Keratinocyte (primary cell): ENCODE data around the gene POFUT2. TPM values are rescaled to one million over a fixed set of nuclear protein-coding genes. Genes with fewer than 3 reads are reported as not detected.

Source experiments
- DNase-seq: peaks from one replicate; pipeline ENCODE4 v3.0.0-alpha.2; 2011; ENCODE audit warnings: low read depth, missing footprints, low spot score
- FAIRE-seq: peaks from 2 replicates; lab custom pipeline; 2011; peaks lifted over from hg19 to GRCh38; lab: Jason Lieb, UNC
- H2AFZ ChIP-seq: 2 replicates; pipeline ENCODE4 v1.6.0; 2012; ENCODE audit warnings: low read length, control low read depth, inconsistent platforms; ENCODE audit not compliant: control insufficient read depth
- H3K27ac ChIP-seq: 2 replicates; pipeline ENCODE4 v1.5.1; 2011; ENCODE audit warnings: low read length; ENCODE audit not compliant: control insufficient read depth, insufficient read depth
- H3K27me3 ChIP-seq: 3 replicates; pipeline ENCODE4 v1.6.0; 2011; ENCODE audit warnings: low read length; ENCODE audit not compliant: control insufficient read depth, insufficient read depth; ENCODE audit errors: extremely low read depth
- H3K36me3 ChIP-seq, 2 experiments: 2 replicates in 1 of 2; 3 replicates in 1 of 2; pipeline ENCODE4 v1.5.1; 2011; ENCODE audit warnings: low read length in 2 of 2, mild to moderate bottlenecking in 1 of 2; ENCODE audit not compliant: control insufficient read depth in 2 of 2, insufficient read depth in 2 of 2; ENCODE audit errors: extremely low read depth in 1 of 2
- H3K4me1 ChIP-seq: 3 replicates; pipeline ENCODE4 v1.5.1; 2011; ENCODE audit warnings: low read length; ENCODE audit not compliant: control insufficient read depth, insufficient read depth; ENCODE audit errors: extremely low read depth
- H3K4me2 ChIP-seq: 3 replicates; pipeline ENCODE4 v1.6.0; 2011; ENCODE audit warnings: low read depth, low read length; ENCODE audit not compliant: control insufficient read depth, insufficient read depth; ENCODE audit errors: extremely low read depth
- H3K4me3 ChIP-seq, 3 experiments: fragments of 200-600 bp in 1 of 3; sonication (generic) in 1 of 3; 2 replicates in 2 of 3; 3 replicates in 1 of 3; pipeline ENCODE4 v1.5.1; 2011 to 2016; ENCODE audit warnings: low read length in 3 of 3, mild to moderate bottlenecking in 3 of 3, control low read depth in 2 of 3, inconsistent platforms in 1 of 3, low read depth in 1 of 3, mixed read lengths in 1 of 3, mixed run types in 1 of 3, moderate library complexity in 1 of 3; ENCODE audit not compliant: control insufficient read depth in 2 of 3, insufficient read depth in 2 of 3; ENCODE audit errors: extremely low read depth in 1 of 3
- H3K79me2 ChIP-seq: 2 replicates; pipeline ENCODE4 v1.6.0; 2012; ENCODE audit warnings: low read length; ENCODE audit not compliant: control insufficient read depth, insufficient read depth
- H3K9ac ChIP-seq: 3 replicates; pipeline ENCODE4 v1.6.0; 2011; ENCODE audit warnings: low read length; ENCODE audit not compliant: control insufficient read depth, insufficient read depth; ENCODE audit errors: extremely low read depth
- H3K9me1 ChIP-seq: 3 replicates; pipeline ENCODE4 v1.6.0; 2011; ENCODE audit warnings: low read length; ENCODE audit not compliant: control insufficient read depth, insufficient read depth; ENCODE audit errors: extremely low read depth
- H3K9me3 ChIP-seq: 2 replicates; pipeline ENCODE4 v1.5.1; 2012; ENCODE audit warnings: low read depth, low read length; ENCODE audit not compliant: control insufficient read depth
- H4K20me1 ChIP-seq: 3 replicates; pipeline ENCODE4 v1.6.0; 2011; ENCODE audit warnings: low read length; ENCODE audit not compliant: control insufficient read depth, insufficient read depth; ENCODE audit errors: extremely low read depth
- CTCF ChIP-seq, 3 experiments: IDR thresholded peaks in 1 of 3; conservative IDR thresholded peaks in 1 of 3; optimal IDR thresholded peaks in 1 of 3; 2 replicates in 2 of 3; 3 replicates in 1 of 3; pipeline versions ENCODE3 to v1.5.1; 2011; ENCODE audit warnings: low read length in 3 of 3, mild to moderate bottlenecking in 3 of 3, moderate library complexity in 2 of 3, control low read depth in 1 of 3, inconsistent platforms in 1 of 3; ENCODE audit not compliant: insufficient read depth in 2 of 3; ENCODE audit errors: extremely low read depth in 1 of 3
- EZH2 ChIP-seq: IDR thresholded peaks from one replicate; pipeline ENCODE4 v1.6.1; 2012; ENCODE audit warnings: inconsistent platforms, mild to moderate bottlenecking, low read length, moderate library complexity
- dilution Hi-C: fragments of 300-500 bp; cut with MboI; formaldehyde crosslinking; loops from one replicate; pipeline ENCODE4 v1.7.0; 2020; ENCODE audit warnings: low sequenced_read_pairs; ENCODE audit not compliant: extremely low pct_ligation_motif_present
- polyA plus RNA-seq, 5 experiments: library from polyadenylated mRNA; depleted of rRNA in 3 of 5; stranded (reverse) in 3 of 5; stranded (forward) in 1 of 5; unstranded in 1 of 5; fragments of >200 nt; gene quantifications; 1 replicate in 1 of 5; 2 replicates in 3 of 5; 3 replicates in 1 of 5; pipeline versions ENCODE4 v1.2.1 to v1.2.3, GENCODE V29; 2011 to 2012; ENCODE audit warnings: missing spikeins in 2 of 5, low read depth in 1 of 5, low replicate concordance in 1 of 5

POFUT2 gene
- polyA plus RNA-seq, 1 donor (not counting 4 experiments of a cell fraction or from before 2014, with no cell fraction given), result 8.8 TPM

GRCh38 chr21:45219517-45219916 is 68.2 kb downstream of the POFUT2 start:
- H3K4me1 ChIP-seq, result peaks cover 4% of the 10 kb centered on the region
- FAIRE-seq (no peak), DNase-seq (no peak)
- H3K9ac ChIP-seq, result no peak overlapping the region
- H2AFZ ChIP-seq, result no peak overlapping the region
- no peaks in the 10 kb centered on the region for H3K9me1 ChIP-seq
- H3K79me2 ChIP-seq, result no peaks in the 10 kb centered on the region
- TF ChIP-seq EZH2 (no peak), CTCF (optimal IDR thresholded peaks at IDR 0.05 in 1 of 3, IDR thresholded peaks at IDR 0.05 in 1 of 3, conservative IDR thresholded peaks at IDR 0.05 in 1 of 3; ENCODE audit: extremely low read depth in 1 of 3, insufficient read depth in 2 of 3, low read length in 3 of 3) (no peak)
- H3K9me3 ChIP-seq, result no peaks in the 10 kb centered on the region
- no peak overlapping the region for H3K27ac ChIP-seq
- no peaks in the 10 kb centered on the region for H4K20me1 ChIP-seq
- H3K36me3 ChIP-seq, result peaks cover 3 to 9% of the 10 kb centered on the region in 2 experiments
- no peak overlapping the region for H3K4me3 ChIP-seq
- dilution Hi-C loops, result no loop called here
- no peak overlapping the region for H3K4me2 ChIP-seq
- H3K27me3 ChIP-seq, result no peaks in the 10 kb centered on the region

GRCh38 chr21:45217010-45217409 is 70.7 kb downstream of the POFUT2 start:
- Histone ChIP-seq H3K27ac (no peak overlapping the region), H3K4me2 (no peak overlapping the region), H4K20me1 (no peaks in the 10 kb centered on the region), H3K9me3 (no peaks in the 10 kb centered on the region), H3K4me3 (no peak overlapping the region), H3K79me2 (no peaks in the 10 kb centered on the region), H3K36me3 (peaks cover 3 to 7% of the 10 kb centered on the region in 2 experiments), H3K27me3 (no peaks in the 10 kb centered on the region), H3K9me1 (no peaks in the 10 kb centered on the region), H3K4me1 (peaks cover 4% of the 10 kb centered on the region), H3K9ac (no peak overlapping the region), H2AFZ (no peak overlapping the region)
- dilution Hi-C loops, result no loop called here
- FAIRE-seq, result no peak
- TF ChIP-seq CTCF (optimal IDR thresholded peaks at IDR 0.05 in 1 of 3, IDR thresholded peaks at IDR 0.05 in 1 of 3, conservative IDR thresholded peaks at IDR 0.05 in 1 of 3; ENCODE audit: extremely low read depth in 1 of 3, insufficient read depth in 2 of 3, low read length in 3 of 3), result no peak
- TF ChIP-seq EZH2, result no peak
- no peak for DNase-seq
